ENCODE results near the gene CBX6.

The CBX6 gene

DNA sequence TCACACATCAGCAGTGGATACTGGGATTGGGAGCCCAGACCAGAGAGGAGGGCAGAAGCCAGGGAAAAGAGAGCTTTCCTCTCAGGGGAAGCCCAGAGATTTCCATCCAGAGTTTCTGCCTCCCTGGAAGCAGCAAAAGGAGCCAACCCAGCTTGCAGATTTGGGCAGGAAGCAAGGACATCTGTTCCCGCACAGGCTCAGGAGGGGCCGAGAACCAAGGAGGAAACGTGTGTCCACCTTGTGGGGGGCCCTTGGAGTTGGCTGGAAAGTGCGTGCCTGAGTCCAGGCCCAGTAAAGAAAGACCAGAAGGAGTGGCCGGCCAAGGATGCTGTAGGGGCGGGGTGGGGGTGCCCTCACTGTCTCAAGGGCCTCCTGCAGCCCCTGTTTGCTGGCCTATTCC lies 22.2 kb downstream of the CBX6 start:
- DNase-seq (ENCODE audit: low spot score) = no peak
- TF ChIP-seq, protein P1, sequence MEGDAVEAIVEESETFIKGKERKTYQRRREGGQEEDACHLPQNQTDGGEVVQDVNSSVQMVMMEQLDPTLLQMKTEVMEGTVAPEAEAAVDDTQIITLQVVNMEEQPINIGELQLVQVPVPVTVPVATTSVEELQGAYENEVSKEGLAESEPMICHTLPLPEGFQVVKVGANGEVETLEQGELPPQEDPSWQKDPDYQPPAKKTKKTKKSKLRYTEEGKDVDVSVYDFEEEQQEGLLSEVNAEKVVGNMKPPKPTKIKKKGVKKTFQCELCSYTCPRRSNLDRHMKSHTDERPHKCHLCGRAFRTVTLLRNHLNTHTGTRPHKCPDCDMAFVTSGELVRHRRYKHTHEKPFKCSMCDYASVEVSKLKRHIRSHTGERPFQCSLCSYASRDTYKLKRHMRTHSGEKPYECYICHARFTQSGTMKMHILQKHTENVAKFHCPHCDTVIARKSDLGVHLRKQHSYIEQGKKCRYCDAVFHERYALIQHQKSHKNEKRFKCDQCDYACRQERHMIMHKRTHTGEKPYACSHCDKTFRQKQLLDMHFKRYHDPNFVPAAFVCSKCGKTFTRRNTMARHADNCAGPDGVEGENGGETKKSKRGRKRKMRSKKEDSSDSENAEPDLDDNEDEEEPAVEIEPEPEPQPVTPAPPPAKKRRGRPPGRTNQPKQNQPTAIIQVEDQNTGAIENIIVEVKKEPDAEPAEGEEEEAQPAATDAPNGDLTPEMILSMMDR (conservative IDR thresholded peaks at IDR 0.05; ENCODE audit: low read depth) = no peak
- ChIA-PET CTCF (no interaction called here), POLR2A (ENCODE audit: low non-redundant PET) (no interaction called here)
- H3K27ac ChIP-seq = no peak overlapping the region

DNA sequence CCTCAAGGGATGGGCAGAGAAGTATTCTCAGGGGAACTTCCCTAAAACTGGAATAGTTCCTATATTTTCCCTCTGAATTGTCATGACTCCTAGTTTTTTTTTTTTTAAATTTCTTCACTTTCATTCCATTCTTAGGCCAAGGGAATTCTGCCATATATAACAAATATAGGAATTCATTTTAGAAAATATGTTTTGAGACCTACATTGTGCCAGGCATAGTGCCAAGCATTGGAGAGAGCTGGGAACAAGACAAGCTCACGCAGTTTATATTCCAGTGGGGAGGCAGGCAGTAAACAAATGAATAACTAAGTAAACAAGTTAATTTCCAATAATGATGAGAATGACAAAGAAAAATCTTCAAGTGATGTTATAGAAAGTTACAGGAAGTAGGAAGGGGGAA lies 25.6 kb downstream of the CBX6 start:
- TF ChIP-seq, protein P1 (conservative IDR thresholded peaks at IDR 0.05; ENCODE audit: low read depth) = no peak
- no peak for DNase-seq (ENCODE audit: low spot score)
- ChIA-PET CTCF (interaction anchor here (0.5 to 0.6 kb wide), 2 partner anchors 240 to 269 kb away, joined by 4 to 7 read pairs; no protein-coding TSS in a partner anchor), POLR2A (ENCODE audit: low non-redundant PET) (no interaction called here)
- no peak overlapping the region for H3K27ac ChIP-seq

DNA sequence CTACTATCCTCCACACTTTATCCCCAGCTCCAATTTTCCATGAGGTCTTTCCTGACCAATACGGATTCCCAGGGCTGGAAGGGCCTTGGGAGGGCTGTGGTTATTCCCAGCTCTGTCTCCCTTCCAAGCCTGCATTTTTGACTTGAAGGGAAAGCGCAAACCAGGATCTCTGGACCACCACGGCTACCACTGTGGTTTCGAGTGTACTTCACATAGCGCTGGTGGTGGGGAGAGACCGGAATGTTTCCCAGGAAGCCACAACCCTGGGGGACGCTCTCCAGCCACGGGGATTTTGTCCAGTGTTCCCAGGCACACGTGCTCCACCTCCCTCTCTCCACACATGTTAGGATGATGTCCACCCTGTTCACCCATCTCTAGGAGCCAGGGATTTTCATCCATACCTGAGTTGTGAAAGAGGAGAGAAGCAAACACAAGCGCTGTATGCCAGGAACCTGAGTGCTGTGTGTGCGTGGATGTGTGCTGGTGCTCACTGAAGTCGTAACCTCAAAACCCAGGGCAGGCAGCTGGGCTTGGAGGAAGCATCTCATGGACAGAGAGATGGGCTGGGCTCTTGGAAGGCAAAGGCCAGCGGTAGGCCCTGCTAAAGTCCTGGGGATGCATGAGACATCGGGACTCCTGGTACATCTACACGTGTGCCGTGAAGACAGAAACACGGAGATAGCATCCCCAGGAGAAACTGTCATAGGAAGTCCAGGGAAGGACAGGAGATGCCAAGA lies 26.8 kb downstream of the CBX6 start:
- DNase-seq (ENCODE audit: low spot score) = no peak
- TF ChIP-seq, protein P1 (conservative IDR thresholded peaks at IDR 0.05; ENCODE audit: low read depth) = no peak
- CTCF ChIA-PET = no interaction called here
- H3K27ac ChIP-seq = no peak overlapping the region
- POLR2A ChIA-PET (ENCODE audit: low non-redundant PET) = no interaction called here

DNA sequence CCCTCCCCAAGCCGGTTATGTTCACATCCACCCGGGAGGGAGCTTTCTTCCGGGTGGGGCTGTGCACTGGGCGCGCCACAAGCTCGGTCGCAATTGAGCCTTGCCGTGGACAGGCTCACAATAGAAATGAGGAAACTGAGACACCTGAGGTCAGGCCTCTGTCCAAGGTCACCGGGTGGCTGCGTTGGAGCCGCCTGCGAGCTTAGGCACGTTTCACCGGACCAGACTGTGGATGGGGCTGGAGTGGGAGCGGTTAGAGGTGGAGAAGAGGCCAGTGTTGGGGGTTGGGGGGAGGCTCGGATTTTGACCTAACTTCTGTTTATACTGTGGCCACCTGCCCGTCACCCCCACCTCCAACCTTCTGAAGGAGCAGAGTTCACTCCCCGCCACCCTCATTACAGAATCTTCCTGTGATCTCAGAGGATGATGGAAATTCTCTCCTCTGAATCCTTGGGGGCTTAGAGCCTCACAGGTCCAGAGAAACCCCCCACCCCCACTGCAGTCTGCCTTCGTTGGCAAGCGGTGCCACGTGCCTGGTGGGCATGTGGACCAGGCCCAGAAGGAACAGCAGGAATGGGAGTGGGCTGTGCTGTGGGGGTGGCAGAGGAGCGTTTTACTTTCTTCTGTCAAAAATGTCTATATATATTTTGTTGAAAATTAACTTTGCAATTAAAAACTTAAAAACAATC lies 27.6 kb downstream of the CBX6 start:
- no peak for DNase-seq (ENCODE audit: low spot score)
- TF ChIP-seq, protein P1 (conservative IDR thresholded peaks at IDR 0.05; ENCODE audit: low read depth) = no peak
- ChIA-PET POLR2A (ENCODE audit: low non-redundant PET) (no interaction called here), CTCF (no interaction called here)
- no peak overlapping the region for H3K27ac ChIP-seq

DNA sequence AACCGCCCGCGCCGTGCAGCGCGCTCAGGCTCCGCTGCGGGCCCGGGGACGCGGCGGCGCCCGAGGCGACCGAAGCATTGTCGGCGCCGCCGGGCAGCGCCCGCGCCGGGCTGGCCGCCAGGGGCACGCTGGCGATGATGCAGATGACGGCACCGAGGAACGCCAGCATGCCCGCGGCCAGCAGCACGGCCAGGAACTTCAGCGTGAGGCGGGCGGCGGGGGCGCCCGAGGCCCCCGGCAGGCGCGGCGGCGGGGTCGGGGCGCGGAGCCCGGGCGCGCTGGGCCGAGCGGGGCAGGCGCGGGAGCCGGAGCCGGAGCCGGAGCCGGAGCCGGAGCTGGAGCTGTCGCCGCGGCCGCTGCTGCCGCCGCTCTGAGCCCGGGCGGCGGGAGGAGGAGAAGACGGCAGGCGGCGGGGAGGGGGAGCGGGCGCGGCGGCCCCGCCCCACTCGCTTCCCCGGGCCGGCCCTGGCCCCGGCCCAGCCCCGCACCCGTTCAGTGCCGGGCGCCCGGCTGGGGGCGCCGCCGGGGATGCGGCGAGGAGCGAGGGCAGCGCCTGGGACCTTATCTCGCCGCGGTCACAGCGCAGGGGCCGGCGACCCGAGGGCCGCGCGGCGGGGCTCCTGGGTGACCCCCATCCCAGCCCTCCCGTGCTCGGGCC lies 28.2 kb downstream of the CBX6 start, which contains the start of gene NPTXR:
Gene NPTXR (minus strand): TSS at position 372 of the 658 bp plus-strand sequence.
- POLR2A ChIA-PET (ENCODE audit: low non-redundant PET) = no interaction called here
- DNase-seq (ENCODE audit: low spot score) = peak; percentile 34
- CTCF ChIA-PET = interaction anchor here (1.2 kb wide), 1 partner anchor 75 kb away, joined by 6 read pairs; no protein-coding TSS in a partner anchor

More for the DNA sequence above, 28.2 kb downstream of the CBX6 start, which contains the start of gene NPTXR:
- H3K27ac ChIP-seq = no peak within 1 kb of the TSS; the same call in 1 of the 2 replicates
- TF ChIP-seq, protein P1 (conservative IDR thresholded peaks at IDR 0.05; ENCODE audit: low read depth) = peak; percentile 20; the same call in 1 of the 2 replicates

All from RWPE1 (cell line).